Midbrain (tissue), 1 donor: ENCODE data around the gene ZNF467.

Source experiments
- DNase-seq: peaks from one replicate; lab custom pipeline; 2025; lab: John Stamatoyannopoulos, UW

The ZNF467 gene

GRCh38 chr7:149748076-149748874 is 25.1 kb downstream of the ZNF467 start:
- no peak for DNase-seq

GRCh38 chr7:149743476-149744255 is 29.7 kb downstream of the ZNF467 start:
- DNase-seq, result no peak

GRCh38 chr7:149742075-149742701 is 31.2 kb downstream of the ZNF467 start:
- DNase-seq, result peak; percentile 77

GRCh38 chr7:149741629-149742028 is 31.8 kb downstream of the ZNF467 start:
- peak; percentile 30 for DNase-seq

- DNase-seq, result no peak
Observed at GRCh38 chr7:149736478-149737360, 36.7 kb downstream of the ZNF467 start.

GRCh38 chr7:149735779-149736477 is 37.5 kb downstream of the ZNF467 start:
- DNase-seq, result no peak

- no peak for DNase-seq
Observed at GRCh38 chr7:149735181-149735602, 38.2 kb downstream of the ZNF467 start.

- no peak for DNase-seq
Observed at GRCh38 chr7:149734791-149735075, 38.7 kb downstream of the ZNF467 start.

- no peak for DNase-seq
Observed at GRCh38 chr7:149733924-149734790, 39.2 kb downstream of the ZNF467 start.

GRCh38 chr7:149733131-149733923 is 40.1 kb downstream of the ZNF467 start:
- no peak for DNase-seq

GRCh38 chr7:149732611-149733010 is 40.8 kb downstream of the ZNF467 start:
- DNase-seq, result no peak

GRCh38 chr7:149732111-149732561 is 41.3 kb downstream of the ZNF467 start:
- no peak for DNase-seq

GRCh38 chr7:149731207-149731955 is 42.0 kb downstream of the ZNF467 start:
- no peak for DNase-seq

GRCh38 chr7:149729983-149730801 is 43.2 kb downstream of the ZNF467 start:
- peak; percentile 71 for DNase-seq

- no peak for DNase-seq
Observed at GRCh38 chr7:149729586-149729982, 43.8 kb downstream of the ZNF467 start.

- DNase-seq, result no peak
Observed at GRCh38 chr7:149728491-149729375, 44.7 kb downstream of the ZNF467 start.
